GM12873 (cell line): Measurements from ENCODE around the gene PHC2.
A peak's percentile ranks its signal among the peaks of the same experiment; 100 is the strongest.

Source experiments
- TF ChIP-seq, protein P1 (sequence below): IDR thresholded peaks from 2 replicates; pipeline ENCODE4 v1.5.1; 2012; ENCODE audit warnings: low read depth, mild to moderate bottlenecking, moderate library complexity, low read length, control low read depth; ENCODE audit not compliant: insufficient read depth; ENCODE audit errors: missing control alignments

The PHC2 gene

DNA sequence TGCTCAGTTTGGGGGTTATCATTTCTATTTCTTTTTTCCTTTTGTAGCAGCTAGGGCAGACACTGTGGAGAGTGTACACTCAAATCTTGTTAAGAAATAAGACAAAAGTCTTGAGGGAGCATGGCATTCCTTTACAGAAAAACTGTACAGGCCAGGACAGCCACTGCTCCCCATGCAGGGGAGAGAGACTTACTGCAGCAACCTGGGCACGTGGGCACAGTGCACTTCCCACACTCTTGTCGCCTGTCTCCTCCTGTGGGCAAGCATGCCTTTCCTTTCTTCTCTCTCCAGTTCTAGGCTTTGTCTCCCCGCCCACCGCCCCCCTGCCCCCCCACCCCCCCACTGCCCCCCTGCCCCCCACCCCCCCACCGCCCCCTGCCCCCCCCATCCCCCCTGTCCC, 51.9 kb downstream of the PHC2 start:
- TF ChIP-seq, protein P1, sequence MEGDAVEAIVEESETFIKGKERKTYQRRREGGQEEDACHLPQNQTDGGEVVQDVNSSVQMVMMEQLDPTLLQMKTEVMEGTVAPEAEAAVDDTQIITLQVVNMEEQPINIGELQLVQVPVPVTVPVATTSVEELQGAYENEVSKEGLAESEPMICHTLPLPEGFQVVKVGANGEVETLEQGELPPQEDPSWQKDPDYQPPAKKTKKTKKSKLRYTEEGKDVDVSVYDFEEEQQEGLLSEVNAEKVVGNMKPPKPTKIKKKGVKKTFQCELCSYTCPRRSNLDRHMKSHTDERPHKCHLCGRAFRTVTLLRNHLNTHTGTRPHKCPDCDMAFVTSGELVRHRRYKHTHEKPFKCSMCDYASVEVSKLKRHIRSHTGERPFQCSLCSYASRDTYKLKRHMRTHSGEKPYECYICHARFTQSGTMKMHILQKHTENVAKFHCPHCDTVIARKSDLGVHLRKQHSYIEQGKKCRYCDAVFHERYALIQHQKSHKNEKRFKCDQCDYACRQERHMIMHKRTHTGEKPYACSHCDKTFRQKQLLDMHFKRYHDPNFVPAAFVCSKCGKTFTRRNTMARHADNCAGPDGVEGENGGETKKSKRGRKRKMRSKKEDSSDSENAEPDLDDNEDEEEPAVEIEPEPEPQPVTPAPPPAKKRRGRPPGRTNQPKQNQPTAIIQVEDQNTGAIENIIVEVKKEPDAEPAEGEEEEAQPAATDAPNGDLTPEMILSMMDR: peak; percentile 23

DNA sequence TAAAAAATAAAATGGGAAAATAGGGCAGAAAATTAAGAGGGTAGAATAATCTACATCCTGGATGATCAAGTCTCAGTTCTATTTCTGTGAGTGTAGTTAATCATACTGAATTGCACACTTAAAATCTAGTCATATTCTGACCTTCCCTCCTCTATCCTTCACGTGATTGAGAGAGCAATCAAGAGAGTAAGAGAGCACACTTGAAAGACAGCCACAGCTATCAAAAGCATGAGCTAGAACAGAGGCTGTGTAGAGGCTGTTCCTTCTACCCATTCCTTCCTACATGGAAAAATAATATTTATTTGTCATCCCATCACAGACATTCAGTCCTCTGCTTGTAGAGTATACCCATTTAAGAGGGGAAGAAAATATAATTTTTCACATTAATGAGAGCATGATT, 52.4 kb downstream of the PHC2 start:
- TF ChIP-seq, protein P1: no peak

DNA sequence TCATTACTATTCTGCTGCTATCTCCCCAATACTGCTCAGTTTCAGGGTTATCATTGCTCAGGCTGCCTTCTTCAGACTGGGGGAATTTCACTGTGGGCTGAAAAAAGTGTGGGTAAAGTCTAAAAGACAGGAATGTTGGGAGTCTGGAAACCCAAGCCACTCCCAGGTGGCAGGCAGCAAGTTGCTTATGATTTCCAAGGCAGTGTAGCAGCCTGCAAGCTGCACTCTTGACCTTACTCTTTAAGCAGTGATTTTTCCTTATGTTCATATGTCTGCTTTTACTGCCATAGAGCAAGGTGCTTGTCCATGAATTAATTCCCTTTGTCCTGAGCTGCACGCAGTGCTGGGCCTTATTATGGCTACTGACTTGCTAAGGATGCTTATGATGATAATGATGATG, 53.1 kb downstream of the PHC2 start:
- TF ChIP-seq, protein P1: no peak

DNA sequence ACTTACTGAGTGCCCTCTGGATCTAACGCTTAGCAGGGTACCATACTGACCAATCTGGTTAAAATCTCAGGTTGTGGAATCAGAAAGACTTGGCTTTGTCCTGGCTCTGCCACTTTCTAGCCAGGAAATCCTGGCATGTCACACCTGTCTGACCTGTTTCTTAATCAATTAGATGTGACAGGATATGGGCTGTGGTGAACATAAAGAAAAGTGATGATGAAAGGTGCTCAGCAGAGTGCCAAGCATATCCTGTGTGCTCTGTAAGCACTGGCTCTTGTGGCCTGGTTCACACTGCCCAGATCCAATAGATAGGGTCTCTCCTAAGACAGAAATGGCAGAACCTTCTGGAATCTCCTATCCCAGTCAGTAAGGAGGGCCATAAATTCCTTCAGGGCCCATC, 53.9 kb downstream of the PHC2 start:
- TF ChIP-seq, protein P1: no peak

DNA sequence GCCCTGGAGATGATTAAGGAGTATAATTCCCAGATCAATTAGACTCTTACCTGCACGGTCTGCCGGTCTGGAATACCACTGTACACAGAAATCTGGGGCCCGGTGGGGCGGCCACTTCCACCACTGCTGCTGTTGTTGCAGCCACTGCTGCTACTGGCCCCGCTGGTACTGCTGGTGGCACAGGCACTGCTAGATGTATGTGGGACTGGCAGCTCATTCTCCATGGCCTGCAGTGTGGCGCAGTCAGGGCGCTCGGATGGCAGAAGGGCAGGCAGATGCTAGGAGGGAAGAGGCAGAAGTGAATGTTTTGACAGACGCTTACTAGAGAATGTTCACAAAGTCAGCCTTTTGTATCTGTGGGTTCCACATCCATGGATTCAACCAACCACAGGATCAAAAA, 55.6 kb downstream of the PHC2 start:
- TF ChIP-seq, protein P1: no peak

DNA sequence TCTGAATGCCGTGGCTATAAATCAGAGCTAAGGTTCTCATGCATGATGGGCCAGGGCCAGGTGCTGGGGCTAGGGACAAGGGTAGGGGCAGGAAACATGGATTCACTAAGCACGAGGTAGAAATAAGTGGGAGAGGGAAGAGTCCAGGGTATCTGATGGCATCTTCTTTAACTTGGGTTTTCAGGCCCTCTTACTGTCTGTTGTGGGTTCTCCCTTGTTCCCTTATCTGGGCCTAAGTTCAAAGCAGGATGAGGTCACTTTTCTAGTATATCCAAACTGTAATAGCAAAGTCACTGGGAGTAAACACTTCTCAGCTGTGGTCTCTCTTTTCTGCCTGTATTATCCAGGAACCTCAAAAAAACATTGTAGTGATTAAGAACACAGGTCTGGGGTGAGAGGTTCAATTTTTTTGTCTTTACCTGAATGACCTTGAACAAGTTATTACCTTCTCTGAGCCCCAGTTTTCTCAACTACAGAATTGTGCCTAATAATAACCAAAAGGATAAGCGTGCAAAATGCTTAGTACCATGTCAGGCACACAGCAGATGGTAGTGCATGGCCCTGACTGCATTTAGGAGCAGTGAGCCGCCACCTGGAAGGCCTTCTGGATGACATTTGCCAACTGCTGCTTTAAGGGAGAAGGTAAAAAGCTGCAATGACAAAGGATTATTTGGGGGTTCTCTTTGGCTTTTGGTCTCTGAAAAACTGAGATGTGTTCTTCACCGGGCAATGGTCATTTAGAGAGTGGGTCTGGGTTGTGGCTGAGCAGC, 56.4 kb downstream of the PHC2 start:
- TF ChIP-seq, protein P1: no peak

DNA sequence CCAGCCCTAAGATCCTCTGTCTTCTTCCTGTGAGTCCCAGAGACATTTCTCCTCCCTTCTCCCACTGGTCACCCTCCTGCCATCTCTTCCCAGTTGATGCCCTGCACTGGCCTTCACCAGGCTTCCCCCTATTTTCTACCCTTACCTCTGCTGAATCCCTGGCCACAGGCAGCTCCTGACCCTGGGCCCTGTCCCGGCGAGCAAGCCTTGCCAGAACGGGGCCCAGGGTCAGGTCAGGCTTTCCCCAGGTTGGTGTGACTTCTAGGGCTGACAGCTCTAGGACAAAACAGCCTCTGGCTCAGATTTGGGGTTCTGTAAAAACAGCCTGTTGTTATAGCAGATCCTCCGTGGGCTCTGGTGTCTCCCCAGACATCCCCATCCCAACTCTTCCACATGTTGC, 57.3 kb downstream of the PHC2 start:
- TF ChIP-seq, protein P1: no peak
